NCI-H524 treated with DMSO at 0.1 percent for 48 hours (cell line): ENCODE data around the gene MYO15A.

Experiments
- DNase-seq: peaks from one replicate; lab custom pipeline; 2025; lab: John Stamatoyannopoulos, UW

Gene MYO15A

DNA sequence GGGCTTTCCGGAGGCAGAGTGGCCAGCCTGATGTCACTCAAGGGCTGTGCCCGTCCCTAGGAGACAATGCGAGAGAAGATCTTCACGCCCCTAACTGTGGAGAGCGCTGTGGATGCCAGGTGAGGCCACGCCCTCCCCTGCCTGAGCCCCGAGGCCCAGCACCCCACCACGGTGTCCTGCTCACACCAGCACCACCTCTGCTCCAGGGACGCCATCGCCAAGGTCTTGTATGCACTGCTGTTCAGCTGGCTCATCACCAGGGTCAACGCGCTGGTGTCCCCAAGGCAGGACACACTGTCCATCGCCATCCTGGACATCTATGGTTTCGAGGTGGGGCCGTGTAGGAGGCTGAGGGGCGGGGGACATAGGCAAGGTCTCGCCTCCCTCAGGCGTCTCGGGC lies 27.8 kb downstream of the MYO15A start:
- no peak for DNase-seq

DNA sequence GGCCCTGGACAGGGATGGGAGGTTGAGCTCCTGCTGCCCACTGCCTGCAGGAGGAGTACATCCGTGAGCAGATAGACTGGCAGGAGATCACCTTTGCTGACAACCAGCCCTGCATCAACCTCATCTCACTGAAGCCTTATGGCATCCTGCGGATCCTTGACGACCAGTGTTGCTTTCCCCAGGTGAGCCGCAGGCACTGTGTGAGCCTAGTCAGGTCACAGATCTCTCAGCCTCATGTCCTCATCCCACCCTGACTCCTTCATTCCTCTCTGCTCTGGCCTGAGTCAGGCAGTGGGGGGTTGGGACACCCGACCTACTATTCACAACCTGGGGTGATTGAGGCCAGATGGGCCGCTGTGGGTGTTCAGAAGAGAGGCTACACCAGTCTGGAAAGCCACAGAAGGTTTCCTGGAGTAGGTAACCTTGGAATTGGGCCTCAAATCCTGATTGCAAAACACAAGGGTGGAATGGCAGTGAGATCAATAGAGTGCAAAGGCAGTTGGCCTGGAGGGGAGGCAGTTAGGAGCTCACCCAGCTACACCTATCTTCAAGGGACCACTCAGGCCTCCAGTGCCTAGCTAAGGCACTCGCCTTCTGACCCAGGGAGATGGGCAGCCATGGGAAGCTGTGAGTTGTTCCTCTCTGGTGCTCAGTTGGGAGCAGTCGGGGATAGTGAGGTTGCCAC lies 29.7 kb downstream of the MYO15A start:
- no peak for DNase-seq

DNA sequence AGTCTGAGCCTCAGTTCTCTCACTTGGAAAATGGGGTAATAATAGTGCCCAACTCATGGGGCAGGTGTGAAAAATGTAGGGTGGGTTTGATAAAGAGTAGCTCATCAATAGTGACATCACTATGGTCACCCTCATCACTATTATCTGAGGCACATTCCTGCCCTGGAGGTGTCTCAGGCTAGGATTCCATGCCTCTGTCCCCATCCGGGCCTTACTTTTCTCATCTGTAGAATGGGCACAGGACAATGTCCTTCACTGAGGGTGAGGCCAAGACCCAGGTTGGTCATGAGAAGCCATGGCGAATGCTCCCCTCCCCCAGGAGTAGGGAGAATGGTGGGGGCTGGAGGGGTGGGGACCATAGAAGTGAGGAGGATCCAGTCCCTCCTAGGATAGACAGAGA lies 30.5 kb downstream of the MYO15A start:
- no peak for DNase-seq

DNA sequence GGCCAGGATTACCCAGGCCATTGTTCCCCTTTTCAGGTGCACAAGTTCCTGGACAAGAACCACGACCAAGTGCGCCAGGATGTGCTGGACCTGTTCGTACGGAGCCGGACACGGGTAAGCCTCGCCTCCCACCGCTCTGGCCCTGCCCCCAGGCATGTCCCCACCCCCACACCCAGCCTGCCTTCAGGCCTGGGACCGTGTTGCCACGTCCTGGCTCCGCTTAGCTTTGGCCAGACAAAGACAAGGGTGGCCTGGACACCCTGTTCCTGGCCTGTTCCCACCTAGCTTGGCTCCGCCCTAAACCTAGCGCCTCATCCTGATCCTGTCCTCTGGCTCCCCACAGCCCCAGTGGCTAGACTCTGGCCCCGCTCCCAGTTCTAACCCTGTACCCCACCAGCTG lies 30.9 kb downstream of the MYO15A start:
- no peak for DNase-seq

DNA sequence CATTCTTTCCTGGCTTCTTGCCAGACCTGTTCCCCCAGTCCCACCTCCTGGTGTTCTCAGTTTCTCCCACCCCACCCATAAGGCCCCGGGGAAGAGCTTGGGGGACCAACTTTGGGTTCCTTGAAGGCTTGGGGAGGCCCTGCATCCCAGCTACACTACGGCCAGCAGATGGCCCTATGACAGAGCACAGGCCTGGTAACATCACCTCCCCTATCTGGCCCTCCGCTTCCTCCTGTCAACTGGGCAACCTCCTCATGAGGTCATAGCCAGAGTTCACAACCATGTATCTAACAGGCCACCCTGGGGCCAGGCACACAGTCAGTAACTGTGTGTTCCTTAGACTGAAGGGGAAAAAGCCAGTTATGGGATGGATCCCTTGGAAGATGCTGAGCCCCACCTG lies 31.4 kb downstream of the MYO15A start:
- DNase-seq: no peak

DNA sequence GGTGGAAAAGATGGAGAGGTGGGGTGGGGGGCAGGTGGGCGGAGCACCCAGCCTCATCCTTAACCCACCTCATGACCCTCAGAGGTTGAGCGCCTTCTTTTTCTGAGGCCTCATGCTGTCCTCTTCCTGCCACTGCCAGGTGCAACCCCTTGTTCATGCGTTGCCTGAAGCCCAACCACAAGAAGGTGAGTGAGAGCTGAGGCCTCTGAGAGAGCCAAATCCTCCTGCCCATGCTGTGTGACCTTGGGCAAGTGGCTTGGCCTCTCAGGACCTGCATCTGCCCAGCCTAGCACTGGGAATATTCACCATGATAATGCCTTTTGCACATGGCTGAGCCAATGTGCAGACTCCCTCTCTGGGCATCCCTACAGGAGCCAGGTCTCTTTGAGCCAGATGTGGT lies 32.1 kb downstream of the MYO15A start:
- DNase-seq: no peak

DNA sequence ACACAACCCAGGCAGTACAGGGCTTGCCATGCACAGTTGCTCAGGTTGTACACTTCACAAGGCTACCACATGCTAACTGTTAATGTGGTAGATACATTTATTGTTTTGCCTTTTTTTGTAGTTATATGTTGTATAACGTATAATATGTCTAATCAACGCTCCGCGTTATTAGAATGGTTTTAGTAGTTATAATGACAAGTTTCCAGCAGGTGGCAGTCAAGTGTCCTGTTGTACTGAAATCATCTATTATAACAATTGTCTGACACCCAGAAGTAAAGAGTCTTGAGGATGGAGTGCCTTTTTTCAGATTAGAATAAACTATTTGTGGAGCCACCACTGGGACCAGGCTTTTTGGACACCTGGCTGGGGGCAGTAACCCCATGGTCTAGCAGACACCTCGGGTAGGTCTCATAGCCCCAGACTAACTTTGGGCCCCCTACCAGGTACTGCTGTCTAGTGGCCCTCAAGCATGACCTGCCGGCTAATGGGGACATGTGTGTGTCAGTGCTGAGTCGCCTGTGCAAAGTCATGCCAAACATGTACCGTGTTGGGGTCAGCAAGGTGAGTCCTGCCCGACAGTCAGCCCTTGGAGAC lies 32.8 kb downstream of the MYO15A start:
- no peak for DNase-seq

DNA sequence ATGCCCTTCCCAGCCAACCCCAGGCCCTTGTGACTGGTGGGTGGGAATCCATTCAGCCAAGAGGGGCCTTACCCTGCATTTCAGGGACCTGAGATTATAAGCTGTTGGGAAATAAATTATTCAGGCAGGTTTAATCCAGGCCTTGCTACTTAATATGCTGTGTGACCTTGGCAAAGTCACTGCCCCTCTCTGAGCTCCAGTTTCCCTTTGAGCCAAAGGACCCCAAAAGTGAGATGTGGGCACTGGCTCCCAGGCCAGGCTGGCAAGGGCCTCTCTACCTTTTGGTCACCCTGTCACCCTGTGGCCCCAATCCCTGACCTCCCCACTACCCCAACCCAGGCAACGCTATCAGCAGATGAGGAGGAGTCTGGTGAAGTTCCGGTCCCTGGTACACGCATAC lies 33.9 kb downstream of the MYO15A start:
- DNase-seq: no peak

DNA sequence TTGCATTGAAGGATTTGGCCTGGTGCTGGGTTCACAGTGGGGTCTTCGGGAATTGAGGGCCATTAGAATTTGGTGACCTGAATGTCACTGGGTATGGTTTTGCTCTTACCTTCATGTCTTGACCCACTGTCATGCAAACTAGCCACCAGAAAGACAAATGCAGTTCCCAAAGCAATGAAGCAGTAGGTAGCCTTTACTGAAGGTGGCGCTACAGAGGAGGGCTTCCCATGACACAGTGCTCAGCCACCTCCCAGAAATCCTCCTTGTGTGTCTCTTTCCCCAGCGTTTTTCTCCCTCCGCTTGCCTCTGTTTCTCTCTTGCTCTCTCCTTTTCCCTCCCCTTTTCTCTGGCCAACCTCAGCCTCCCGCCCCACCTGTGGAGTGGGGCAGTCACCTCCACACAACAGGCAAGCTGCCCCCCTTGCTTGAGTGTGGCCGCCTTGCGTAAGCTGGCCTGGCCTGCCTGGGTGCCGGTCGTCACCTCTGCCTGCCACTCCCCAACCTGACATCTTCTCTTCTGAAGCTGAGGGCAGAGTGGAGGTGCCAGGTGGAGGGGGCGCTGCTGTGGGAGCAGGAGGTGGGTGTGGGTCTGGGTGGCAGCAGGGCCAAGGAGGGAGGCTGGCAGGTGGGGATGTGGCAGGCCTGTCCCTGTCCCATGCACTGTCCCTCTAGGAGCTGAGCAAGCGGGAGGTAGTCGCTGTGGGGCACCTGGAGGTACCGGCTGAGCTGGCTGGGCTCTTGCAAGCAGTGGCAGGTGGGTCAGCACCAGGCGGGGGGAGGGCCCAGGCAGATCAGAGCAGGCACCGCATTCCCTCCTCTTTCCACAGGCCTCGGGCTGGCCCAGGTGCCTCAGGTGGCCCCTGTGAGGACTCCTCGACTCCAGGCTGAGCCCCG lies 34.7 kb downstream of the MYO15A start:
- DNase-seq: no peak

DNA sequence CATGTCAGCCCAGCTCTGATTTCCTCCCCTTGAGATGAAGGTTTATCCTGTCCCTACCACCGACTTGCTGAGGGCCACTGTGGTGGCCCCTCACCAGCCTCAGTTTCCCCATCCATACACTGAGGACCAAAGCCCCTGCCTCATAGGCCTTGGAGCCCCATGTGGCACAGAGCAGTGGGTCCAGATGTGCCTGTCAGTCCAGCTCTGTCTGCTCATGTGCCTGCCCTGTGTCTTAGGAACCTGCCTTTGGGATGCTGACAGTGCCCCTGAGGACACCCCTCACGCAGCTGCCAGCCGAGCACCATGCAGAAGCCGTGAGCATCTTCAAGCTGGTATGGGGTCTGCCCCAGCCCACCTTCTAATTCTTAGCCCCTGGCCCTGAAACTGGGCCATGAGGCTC lies 35.7 kb downstream of the MYO15A start:
- no peak for DNase-seq

DNA sequence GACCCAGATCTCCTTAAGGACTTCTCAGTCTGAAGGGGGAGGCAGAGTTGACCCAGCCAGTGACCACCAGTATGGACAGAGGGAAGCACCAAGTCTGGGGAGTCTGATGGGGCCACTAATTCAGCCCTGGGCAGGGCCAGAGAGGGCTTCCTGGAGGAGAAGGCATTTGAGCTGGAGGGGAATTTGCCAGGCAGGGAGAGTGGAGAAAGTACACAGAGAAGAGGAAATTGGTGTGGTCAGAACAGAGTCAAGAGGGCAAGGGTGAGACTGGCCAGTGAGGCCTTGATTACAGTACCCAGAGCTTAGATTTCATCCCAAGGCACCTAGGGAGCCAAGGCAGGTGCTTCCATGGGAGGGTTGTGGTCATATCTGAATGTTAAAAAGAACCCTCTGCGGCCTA lies 36.3 kb downstream of the MYO15A start:
- DNase-seq: no peak

DNA sequence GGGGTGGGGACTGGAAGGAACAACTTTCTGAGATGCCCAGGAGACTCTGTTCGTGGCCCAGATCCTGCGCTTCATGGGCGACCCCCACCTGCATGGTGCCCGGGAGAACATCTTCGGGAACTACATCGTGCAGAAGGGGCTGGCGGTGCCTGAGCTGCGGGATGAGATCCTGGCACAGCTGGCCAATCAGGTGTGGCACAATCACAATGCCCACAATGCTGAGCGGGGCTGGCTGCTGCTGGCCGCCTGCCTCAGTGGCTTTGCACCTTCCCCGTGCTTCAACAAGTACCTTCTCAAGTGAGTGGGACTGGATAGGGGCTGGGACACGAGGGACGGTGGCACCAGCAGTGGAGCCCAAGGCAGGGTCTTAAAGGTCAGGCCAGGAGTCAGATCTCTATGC lies 37.3 kb downstream of the MYO15A start:
- DNase-seq: no peak

DNA sequence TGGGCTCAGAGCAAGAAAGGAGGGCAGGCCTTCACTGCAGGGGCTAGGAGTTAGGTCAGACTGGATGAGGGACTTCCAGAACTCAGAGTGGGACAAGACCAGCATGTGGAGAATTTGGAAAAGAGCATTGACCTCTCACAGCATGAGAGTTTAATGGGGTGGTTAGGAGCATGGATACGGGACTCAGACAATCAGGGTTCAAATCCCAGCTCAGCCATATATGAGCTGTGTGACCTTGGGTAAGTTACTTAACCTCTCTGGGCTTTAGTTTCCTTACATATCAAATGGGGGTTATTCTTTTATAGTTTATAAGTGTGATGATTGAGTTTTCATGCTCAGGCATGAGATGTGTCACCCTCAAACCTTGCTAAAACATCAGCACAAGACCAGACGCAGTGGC lies 37.7 kb downstream of the MYO15A start:
- no peak for DNase-seq

DNA sequence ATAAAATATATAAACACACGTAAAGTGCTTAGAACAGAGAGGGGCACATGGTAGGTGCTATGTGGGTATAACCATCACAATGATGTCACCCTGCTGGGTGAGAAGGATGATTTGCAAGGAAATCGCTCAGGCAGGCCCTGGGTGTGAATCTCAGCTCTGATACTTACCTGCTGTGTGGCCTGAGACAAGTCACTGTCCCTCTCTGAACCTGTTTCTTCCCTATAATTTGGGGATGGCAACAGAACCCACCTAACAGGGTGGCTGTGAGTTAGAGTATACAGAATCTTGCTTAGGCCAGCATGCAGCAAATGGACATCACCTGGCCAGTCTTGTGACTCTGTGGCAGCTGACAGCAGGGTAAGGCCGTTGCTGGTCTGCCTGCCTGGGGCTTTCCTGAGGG lies 38.4 kb downstream of the MYO15A start:
- DNase-seq: no peak

DNA sequence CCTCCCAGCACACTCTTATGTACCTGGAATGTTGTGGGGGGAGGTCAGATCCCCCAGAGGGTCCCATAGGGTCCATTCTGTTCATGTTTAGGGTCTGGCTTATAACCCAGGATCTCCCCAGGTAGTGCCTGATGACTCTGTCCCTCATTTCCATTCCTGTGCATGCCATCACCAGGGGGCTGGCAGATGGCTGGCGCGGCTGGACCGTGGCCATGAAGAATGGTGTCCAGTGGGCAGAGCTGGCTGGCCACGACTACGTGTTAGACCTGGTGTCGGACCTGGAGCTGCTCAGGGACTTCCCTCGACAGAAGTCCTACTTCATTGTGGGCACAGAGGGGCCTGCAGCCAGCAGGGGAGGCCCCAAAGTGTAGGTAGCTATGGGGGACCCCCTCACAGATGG lies 40.0 kb downstream of the MYO15A start:
- no peak for DNase-seq

DNA sequence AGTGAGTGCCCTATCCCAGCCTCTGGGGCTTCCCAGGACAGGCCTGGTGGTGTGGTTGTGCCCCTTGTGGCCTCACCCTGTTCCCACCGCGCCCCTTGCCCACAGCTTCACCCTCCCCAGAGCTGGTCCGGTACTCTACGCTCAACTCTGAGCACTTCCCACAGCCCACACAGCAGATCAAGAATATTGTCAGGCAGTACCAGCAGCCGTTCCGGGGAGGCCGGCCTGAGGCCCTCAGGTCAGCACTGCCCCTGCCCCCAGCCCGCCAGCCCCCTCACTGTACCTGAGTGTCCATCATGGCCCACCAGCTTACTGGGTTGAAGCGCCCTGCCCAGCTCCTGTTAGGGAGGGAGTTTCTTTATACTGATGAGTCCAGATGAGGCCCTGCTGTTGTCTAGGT lies 42.7 kb downstream of the MYO15A start:
- no peak for DNase-seq

DNA sequence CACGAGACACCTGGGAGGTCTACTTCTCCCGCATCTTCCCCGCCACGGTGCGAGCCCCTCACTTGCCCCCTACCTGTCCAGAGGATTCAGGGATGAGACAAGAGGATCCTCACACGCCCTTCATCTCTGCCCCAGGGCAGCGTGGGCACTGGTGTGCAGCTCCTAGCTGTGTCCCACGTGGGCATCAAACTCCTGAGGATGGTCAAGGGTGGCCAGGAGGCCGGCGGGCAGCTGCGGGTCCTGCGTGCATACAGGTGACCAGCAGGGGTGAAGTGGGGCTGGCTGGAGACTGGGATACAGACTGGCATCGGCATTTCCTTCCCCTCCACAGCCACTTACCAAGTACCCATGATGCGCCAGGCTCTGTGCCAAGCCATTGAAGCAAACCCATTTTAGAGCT lies 46.6 kb downstream of the MYO15A start:
- no peak for DNase-seq

DNA sequence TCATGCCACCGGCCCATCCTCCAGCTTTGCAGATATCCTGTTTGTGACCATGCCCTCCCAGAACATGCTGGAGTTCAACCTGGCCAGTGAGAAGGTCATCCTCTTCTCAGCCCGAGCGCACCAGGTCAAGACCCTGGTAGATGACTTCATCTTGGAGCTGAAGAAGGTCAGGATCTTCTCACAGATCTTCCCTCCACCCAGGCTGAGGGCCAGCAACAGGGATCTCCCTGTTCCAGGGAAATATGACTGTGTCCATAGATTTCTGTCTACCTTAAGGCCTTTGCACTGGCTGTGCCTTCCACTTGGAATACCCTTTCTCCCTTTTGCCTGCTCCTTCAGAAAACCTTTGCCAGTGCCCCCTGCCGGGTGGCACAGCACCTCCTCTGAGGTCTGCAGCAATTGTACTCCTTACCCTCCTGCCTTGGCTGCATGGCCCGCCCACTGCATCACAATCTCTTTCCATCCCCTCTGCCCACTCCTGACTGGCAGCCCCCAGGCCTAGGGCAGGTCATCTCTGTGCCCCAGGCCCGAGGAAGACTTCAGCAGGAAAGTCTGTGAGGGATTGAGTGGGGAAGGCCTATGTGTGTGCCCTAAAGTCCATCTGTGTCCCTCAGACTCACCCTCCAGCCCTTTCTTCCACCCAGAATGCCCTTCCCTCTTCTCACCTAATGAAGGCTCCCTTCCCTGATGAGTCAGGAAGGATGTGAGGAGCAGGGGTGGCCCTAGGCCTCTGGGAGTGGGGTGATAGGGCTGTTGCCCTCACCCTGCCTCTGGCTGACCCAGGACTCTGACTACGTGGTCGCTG lies 47.8 kb downstream of the MYO15A start:
- no peak for DNase-seq

DNA sequence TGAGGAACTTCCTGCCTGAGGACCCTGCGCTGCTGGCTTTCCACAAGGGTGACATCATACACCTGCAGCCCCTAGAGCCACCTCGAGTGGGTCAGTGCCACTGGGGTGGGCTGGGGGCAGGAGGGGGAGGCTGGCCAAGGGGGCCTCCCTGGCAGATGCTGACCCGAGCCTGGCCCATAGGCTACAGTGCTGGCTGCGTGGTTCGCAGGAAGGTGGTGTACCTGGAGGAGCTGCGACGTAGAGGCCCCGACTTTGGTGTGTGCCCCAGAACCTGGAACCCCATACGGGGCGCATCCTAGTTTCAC lies 48.4 kb downstream of the MYO15A start:
- DNase-seq: no peak

DNA sequence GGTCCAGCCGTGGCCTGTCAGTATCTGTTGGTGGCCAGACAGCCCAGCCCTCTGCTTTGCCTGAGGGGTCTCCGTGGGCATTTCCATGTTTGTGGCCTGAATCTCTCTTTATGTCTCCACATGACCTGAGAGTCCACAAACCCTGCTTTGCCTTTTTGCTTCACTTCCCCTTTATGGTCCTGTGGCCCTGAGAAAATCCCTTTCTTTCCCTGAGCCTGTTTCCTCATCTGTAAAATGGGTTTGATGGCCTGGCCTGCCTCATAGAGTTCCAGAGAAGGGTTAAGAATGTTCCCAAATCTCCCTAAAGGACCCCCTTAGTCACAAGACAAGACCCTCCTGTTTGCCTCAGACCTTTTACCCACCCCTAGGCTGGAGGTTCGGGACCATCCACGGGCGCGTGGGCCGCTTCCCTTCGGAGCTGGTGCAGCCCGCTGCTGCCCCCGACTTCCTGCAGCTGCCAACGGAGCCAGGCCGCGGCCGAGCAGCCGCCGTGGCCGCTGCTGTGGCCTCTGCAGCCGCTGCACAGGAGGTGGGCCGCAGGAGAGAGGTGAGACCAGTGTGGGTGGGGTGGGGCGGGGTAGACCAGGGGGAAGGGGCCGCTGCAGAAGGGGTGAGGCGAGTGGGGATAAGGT lies 48.9 kb downstream of the MYO15A start:
- DNase-seq: no peak

DNA sequence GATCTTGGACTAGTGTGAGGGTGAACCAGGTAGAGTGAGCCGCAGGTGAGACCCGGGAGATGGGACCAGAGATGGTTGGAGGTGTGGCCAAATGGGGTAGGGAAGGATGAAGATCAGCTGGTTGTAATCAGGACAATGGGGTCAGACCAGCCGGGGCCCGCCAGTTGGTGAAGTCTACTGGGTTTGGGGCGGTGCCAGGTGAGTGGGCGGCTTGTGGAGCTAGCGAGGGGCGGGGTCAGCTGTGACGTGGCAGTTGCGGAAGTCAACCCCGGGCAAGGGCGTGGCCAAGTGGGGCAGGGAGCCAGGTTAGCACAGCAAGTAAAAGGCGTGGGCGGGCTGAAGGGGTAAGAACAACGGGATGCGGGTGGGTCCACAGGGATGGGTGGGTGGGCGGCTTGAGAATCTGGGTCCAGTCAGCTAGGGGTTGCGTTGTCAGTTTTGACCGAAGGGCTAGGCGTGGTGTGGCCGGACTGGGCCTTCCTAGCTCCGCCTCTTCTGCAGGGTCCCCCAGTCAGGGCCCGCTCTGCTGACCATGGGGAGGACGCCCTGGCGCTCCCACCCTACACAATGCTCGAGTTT lies 49.6 kb downstream of the MYO15A start:
- no peak for DNase-seq
